ENCODE results near the gene SOX11.

SOX11 gene

DNA sequence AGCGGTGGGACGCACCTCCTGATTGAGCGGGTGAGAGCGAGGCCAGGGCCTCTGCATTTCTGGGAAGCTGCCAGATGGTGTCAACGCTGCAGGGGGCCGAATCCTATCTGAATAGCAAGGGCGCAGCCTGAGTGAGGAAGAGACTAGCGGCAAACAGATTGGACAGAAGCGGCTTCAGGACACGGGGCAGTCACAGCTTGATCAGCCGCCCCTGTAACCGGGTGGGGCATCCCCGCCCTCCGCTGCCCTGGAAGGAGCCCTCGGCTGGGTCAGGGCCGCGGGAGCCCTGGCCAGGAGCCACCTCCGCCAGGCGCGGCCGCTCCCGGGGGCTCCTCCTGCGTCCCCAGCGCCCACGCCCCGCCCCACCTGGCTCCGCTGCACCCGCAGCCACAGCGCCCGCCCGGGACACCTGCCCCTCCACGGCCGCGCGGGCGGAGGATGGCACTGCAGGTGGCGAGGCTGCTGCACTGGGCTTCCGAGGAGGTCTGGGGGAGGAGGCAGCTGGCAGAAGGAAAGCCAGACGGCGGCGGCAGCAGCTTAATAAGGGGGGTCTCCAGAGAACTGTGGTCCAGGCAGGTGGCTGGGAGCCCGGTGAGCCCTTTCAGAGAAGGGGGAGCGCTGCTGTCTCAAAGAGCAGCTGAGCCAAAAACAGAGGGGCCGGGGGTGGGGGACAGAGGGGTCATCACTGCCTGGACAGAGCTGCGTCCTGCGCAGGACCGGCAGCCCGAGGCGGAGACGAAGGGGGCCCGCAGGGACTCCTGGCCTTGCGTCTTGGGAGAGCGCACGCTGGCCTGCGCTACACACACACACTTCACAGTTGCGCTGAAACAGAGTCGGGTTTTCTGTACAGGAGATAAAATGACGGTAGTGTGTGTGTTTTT lies 18.8 kb upstream of the SOX11 start:
- Histone ChIP-seq H2BK15ac (ENCODE audit: low read depth, poor library complexity, severe bottlenecking) (no peak overlapping the region), H3K9ac (ENCODE audit: low read length) (no peak overlapping the region), H3K36me3 (ENCODE audit: control insufficient read depth in 1 of 2, insufficient read depth in 2 of 2, low read depth in 1 of 2, low read length in 2 of 2) (no peaks in the 10 kb centered on the region), H3K14ac (ENCODE audit: low read length in 2 of 2) (no peak overlapping the region), H2BK12ac (ENCODE audit: low read length in 2 of 2) (no peak overlapping the region), H2AK5ac (ENCODE audit: low read length, severe bottlenecking) (no peak overlapping the region), H2BK5ac (ENCODE audit: low read depth, low read length, poor library complexity, severe bottlenecking) (no peak overlapping the region), H2BK120ac (ENCODE audit: low read depth, low read length) (no peak overlapping the region), H3K23ac (ENCODE audit: low read length in 2 of 2) (no peak overlapping the region), H3K4me1 (ENCODE audit: control insufficient read depth, insufficient read depth, low read depth, low read length) (peaks cover 12% of the 10 kb centered on the region), H3K9me3 (ENCODE audit: control insufficient read depth, low read length) (no peaks in the 10 kb centered on the region), H4K8ac (ENCODE audit: low read length) (no peak overlapping the region), H3K79me1 (replicated peaks; ENCODE audit: low read length, poor library complexity, severe bottlenecking) (no peaks in the 10 kb centered on the region), H3K27me3 (ENCODE audit: control insufficient read depth in 1 of 2, insufficient read depth in 1 of 2, low read length in 2 of 2) (peaks cover 17 to 24% of the 10 kb centered on the region in 2 experiments), H4K91ac (ENCODE audit: low read length) (no peak overlapping the region), H2AFZ (ENCODE audit: low read depth, low read length) (no peak overlapping the region), H3K4me2 (ENCODE audit: low read length, poor library complexity, severe bottlenecking) (peak overlapping the region; percentile 74), H3K18ac (ENCODE audit: low read depth in 1 of 2, low read length in 2 of 2) (no peak overlapping the region), H3K4me3 (ENCODE audit: insufficient read depth in 1 of 2, low read depth in 1 of 2, low read length in 2 of 2) (peak overlapping the region in 1 of 2 experiments; percentile 45), H3K4ac (ENCODE audit: low read depth in 1 of 2, low read length in 2 of 2) (no peak overlapping the region), H3K27ac (ENCODE audit: low read length, poor library complexity, severe bottlenecking) (no peak overlapping the region)
- DNase-seq = no peak
- WGBS = 12% methylated on average over 52 of the region's 58 CpGs

DNA sequence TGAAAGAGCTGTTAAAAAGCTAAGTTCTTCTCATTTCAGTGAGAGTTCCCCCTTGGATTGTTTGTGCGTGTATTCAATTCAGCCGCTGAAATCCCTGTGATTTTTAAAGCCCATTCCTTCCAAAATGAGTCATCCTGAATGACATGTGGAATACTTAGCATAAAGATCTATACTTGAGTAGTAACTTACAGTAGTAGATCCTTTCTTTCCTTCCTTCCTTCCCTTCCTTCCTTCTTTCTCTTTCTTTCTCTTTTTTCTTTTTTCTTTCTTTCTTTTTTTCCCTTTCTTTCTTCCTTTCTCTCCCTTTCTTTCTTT lies 18.2 kb upstream of the SOX11 start:
- Histone ChIP-seq H4K91ac (ENCODE audit: low read length) (no peak overlapping the region), H3K18ac (ENCODE audit: low read depth in 1 of 2, low read length in 2 of 2) (no peak overlapping the region), H3K4me1 (ENCODE audit: control insufficient read depth, insufficient read depth, low read depth, low read length) (peaks cover 10% of the 10 kb centered on the region), H2BK15ac (ENCODE audit: low read depth, poor library complexity, severe bottlenecking) (no peak overlapping the region), H2AFZ (ENCODE audit: low read depth, low read length) (no peak overlapping the region), H2AK5ac (ENCODE audit: low read length, severe bottlenecking) (no peak overlapping the region), H2BK12ac (ENCODE audit: low read length in 2 of 2) (no peak overlapping the region), H3K27me3 (ENCODE audit: control insufficient read depth in 1 of 2, insufficient read depth in 1 of 2, low read length in 2 of 2) (peaks cover 17 to 24% of the 10 kb centered on the region in 2 experiments), H3K4me3 (ENCODE audit: insufficient read depth in 1 of 2, low read depth in 1 of 2, low read length in 2 of 2) (no peak overlapping the region), H3K4ac (ENCODE audit: low read depth in 1 of 2, low read length in 2 of 2) (no peak overlapping the region), H2BK120ac (ENCODE audit: low read depth, low read length) (no peak overlapping the region), H3K27ac (ENCODE audit: low read length, poor library complexity, severe bottlenecking) (no peak overlapping the region), H3K9me3 (ENCODE audit: control insufficient read depth, low read length) (no peaks in the 10 kb centered on the region), H3K79me1 (replicated peaks; ENCODE audit: low read length, poor library complexity, severe bottlenecking) (no peaks in the 10 kb centered on the region), H3K23ac (ENCODE audit: low read length in 2 of 2) (no peak overlapping the region), H4K8ac (ENCODE audit: low read length) (no peak overlapping the region), H3K14ac (ENCODE audit: low read length in 2 of 2) (no peak overlapping the region), H3K36me3 (ENCODE audit: control insufficient read depth in 1 of 2, insufficient read depth in 2 of 2, low read depth in 1 of 2, low read length in 2 of 2) (no peaks in the 10 kb centered on the region), H3K4me2 (ENCODE audit: low read length, poor library complexity, severe bottlenecking) (peak overlapping the region; percentile 74), H2BK5ac (ENCODE audit: low read depth, low read length, poor library complexity, severe bottlenecking) (no peak overlapping the region), H3K9ac (ENCODE audit: low read length) (no peak overlapping the region)
- WGBS = no CpG with 5 or more reads among the region's 2 CpGs
- DNase-seq = peak; percentile 45

DNA sequence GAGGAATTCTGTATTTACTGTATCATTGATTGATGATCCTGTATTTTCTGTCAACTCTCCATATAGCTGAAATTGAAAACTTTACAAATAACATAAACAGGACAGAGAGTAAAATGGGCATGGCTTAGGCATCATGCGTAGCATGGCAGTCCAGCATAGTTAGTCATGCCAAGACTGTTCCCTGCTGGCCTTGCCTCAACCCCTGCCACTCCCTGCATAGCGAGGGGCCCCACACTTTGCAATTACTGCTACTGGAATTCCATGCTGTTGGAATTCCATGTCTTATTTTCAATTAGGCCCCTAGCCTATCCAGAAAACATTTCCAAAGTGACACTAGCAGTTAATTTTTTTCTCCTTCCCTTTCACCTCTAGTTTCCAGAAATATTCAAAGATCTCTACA lies 15.1 kb upstream of the SOX11 start:
- Histone ChIP-seq H3K4me3 (ENCODE audit: insufficient read depth in 1 of 2, low read depth in 1 of 2, low read length in 2 of 2) (no peak overlapping the region), H3K4me2 (ENCODE audit: low read length, poor library complexity, severe bottlenecking) (no peak overlapping the region), H3K14ac (ENCODE audit: low read length in 2 of 2) (no peak overlapping the region), H3K18ac (ENCODE audit: low read depth in 1 of 2, low read length in 2 of 2) (no peak overlapping the region), H2BK120ac (ENCODE audit: low read depth, low read length) (no peak overlapping the region), H3K23ac (ENCODE audit: low read length in 2 of 2) (no peak overlapping the region), H3K27me3 (ENCODE audit: control insufficient read depth in 1 of 2, insufficient read depth in 1 of 2, low read length in 2 of 2) (peaks cover 9 to 22% of the 10 kb centered on the region in 2 experiments), H3K4me1 (ENCODE audit: control insufficient read depth, insufficient read depth, low read depth, low read length) (peaks cover 10% of the 10 kb centered on the region), H2BK15ac (ENCODE audit: low read depth, poor library complexity, severe bottlenecking) (no peak overlapping the region), H3K9me3 (ENCODE audit: control insufficient read depth, low read length) (no peaks in the 10 kb centered on the region), H2AK5ac (ENCODE audit: low read length, severe bottlenecking) (no peak overlapping the region), H4K91ac (ENCODE audit: low read length) (no peak overlapping the region), H3K4ac (ENCODE audit: low read depth in 1 of 2, low read length in 2 of 2) (no peak overlapping the region), H3K27ac (ENCODE audit: low read length, poor library complexity, severe bottlenecking) (no peak overlapping the region), H2BK12ac (ENCODE audit: low read length in 2 of 2) (no peak overlapping the region), H2BK5ac (ENCODE audit: low read depth, low read length, poor library complexity, severe bottlenecking) (no peak overlapping the region), H3K9ac (ENCODE audit: low read length) (no peak overlapping the region), H2AFZ (ENCODE audit: low read depth, low read length) (no peak overlapping the region), H3K79me1 (replicated peaks; ENCODE audit: low read length, poor library complexity, severe bottlenecking) (no peaks in the 10 kb centered on the region), H3K36me3 (ENCODE audit: control insufficient read depth in 1 of 2, insufficient read depth in 2 of 2, low read depth in 1 of 2, low read length in 2 of 2) (no peaks in the 10 kb centered on the region), H4K8ac (ENCODE audit: low read length) (no peak overlapping the region)
- WGBS = 81% methylated on average over 2 of the region's 2 CpGs
- no peak for DNase-seq

DNA sequence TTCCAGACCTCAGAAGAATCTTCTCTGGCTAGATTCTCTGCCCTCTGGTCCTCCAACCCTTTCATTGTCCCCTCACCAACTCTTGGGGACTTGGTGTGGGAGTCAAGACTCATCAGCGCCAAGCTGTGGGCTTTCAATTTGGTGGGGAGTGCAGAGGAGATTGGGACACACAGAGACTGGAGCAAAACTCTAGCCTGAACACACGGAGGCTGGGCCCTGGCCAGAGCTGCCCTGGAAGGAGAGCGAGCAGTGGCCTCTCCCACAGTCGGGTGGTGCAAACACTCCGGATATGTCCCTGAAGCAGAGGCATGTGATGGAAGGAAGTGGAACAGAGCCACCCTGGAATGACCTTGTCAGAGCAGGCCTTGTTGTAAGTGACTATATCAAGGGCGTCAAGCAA lies 8.7 kb upstream of the SOX11 start:
- Histone ChIP-seq H2BK12ac (ENCODE audit: low read length in 2 of 2) (no peak overlapping the region), H3K9me3 (ENCODE audit: control insufficient read depth, low read length) (no peaks in the 10 kb centered on the region), H2BK5ac (ENCODE audit: low read depth, low read length, poor library complexity, severe bottlenecking) (no peak overlapping the region), H3K4ac (ENCODE audit: low read depth in 1 of 2, low read length in 2 of 2) (no peak overlapping the region), H3K23ac (ENCODE audit: low read length in 2 of 2) (no peak overlapping the region), H4K8ac (ENCODE audit: low read length) (no peak overlapping the region), H3K4me2 (ENCODE audit: low read length, poor library complexity, severe bottlenecking) (no peak overlapping the region), H3K18ac (ENCODE audit: low read depth in 1 of 2, low read length in 2 of 2) (no peak overlapping the region), H3K79me1 (replicated peaks; ENCODE audit: low read length, poor library complexity, severe bottlenecking) (no peaks in the 10 kb centered on the region), H3K9ac (ENCODE audit: low read length) (no peak overlapping the region), H2AFZ (ENCODE audit: low read depth, low read length) (no peak overlapping the region), H2BK120ac (ENCODE audit: low read depth, low read length) (no peak overlapping the region), H3K27me3 (ENCODE audit: control insufficient read depth in 1 of 2, insufficient read depth in 1 of 2, low read length in 2 of 2) (peaks cover 0 to 9% of the 10 kb centered on the region in 2 experiments), H2AK5ac (ENCODE audit: low read length, severe bottlenecking) (no peak overlapping the region), H3K36me3 (ENCODE audit: control insufficient read depth in 1 of 2, insufficient read depth in 2 of 2, low read depth in 1 of 2, low read length in 2 of 2) (no peaks in the 10 kb centered on the region), H3K4me3 (ENCODE audit: insufficient read depth in 1 of 2, low read depth in 1 of 2, low read length in 2 of 2) (no peak overlapping the region), H3K27ac (ENCODE audit: low read length, poor library complexity, severe bottlenecking) (no peak overlapping the region), H3K4me1 (ENCODE audit: control insufficient read depth, insufficient read depth, low read depth, low read length) (no peaks in the 10 kb centered on the region), H3K14ac (ENCODE audit: low read length in 2 of 2) (no peak overlapping the region), H2BK15ac (ENCODE audit: low read depth, poor library complexity, severe bottlenecking) (peak overlapping the region; percentile 17), H4K91ac (ENCODE audit: low read length) (no peak overlapping the region)
- DNase-seq = no peak
- WGBS = 96% methylated on average over 6 of the region's 6 CpGs

Data from mesenchymal stem cell (in vitro differentiated cells and primary cell).